OCI-LY3 (cell line): ENCODE data around the gene WFDC9.

Source experiments
- CTCF ChIP-seq: fragments of 200-600, 300-600 bp; sonication (generic); IDR thresholded peaks from 2 replicates; pipeline ENCODE4 v1.5.1; 2014; ENCODE audit warnings: antibody characterized with exemption, low read length, low read depth
- EZH2phosphoT487 ChIP-seq: fragments of 200-600 bp; shearing (Covaris generic); IDR thresholded peaks from 2 replicates; pipeline ENCODE4 v1.6.1; 2018; ENCODE audit warnings: antibody characterized with exemption, mixed run types, low read depth

- TF ChIP-seq CTCF (peak; percentile 97), EZH2phosphoT487 (no peak)
These were observed 38.4 kb downstream of the WFDC9 start for GRCh38 chr20:45592574-45593189.
